Osteocyte (in vitro differentiated cells): ENCODE results near the gene FOXN1. TPM values are rescaled to one million over a fixed set of nuclear protein-coding genes. Genes with fewer than 3 reads are reported as not detected.

Experiments
- DNase-seq: peaks from one replicate; pipeline ENCODE4 v3.0.0; 2021; ENCODE audit warnings: mixed read lengths; ENCODE audit not compliant: unreplicated experiment; ENCODE audit errors: extremely low spot score
- H3K27ac Mint-ChIP-seq: one replicate; pipeline ENCODE4 v1.8.0; 2021; ENCODE audit warnings: mild to moderate bottlenecking, mixed read lengths; ENCODE audit not compliant: unreplicated experiment
- H3K27me3 Mint-ChIP-seq: one replicate; pipeline ENCODE4 v1.8.0; 2021; ENCODE audit warnings: mixed read lengths; ENCODE audit not compliant: unreplicated experiment
- H3K36me3 Mint-ChIP-seq: one replicate; pipeline ENCODE4 v1.8.0; 2021; ENCODE audit warnings: mixed read lengths; ENCODE audit not compliant: unreplicated experiment
- H3K4me1 Mint-ChIP-seq: one replicate; pipeline ENCODE4 v1.8.0; 2021; ENCODE audit warnings: mixed read lengths; ENCODE audit not compliant: unreplicated experiment
- H3K4me3 Mint-ChIP-seq: one replicate; pipeline ENCODE4 v1.8.0; 2021; ENCODE audit warnings: mild to moderate bottlenecking, moderate library complexity, mixed read lengths; ENCODE audit not compliant: unreplicated experiment
- H3K9me3 Mint-ChIP-seq: one replicate; pipeline ENCODE4 v1.8.0; 2021; ENCODE audit warnings: mixed read lengths; ENCODE audit not compliant: unreplicated experiment
- CTCF ChIP-seq: fragments of 200-600 bp; sonication (generic); IDR thresholded peaks from 2 replicates; pipeline ENCODE4 v1.5.0; 2021; ENCODE audit warnings: antibody characterized with exemption, mild to moderate bottlenecking, moderate library complexity
- total RNA-seq: library from RNA; stranded (reverse); gene quantifications from 2 replicates; pipeline ENCODE4 v1.2.1, GENCODE V29; 2021

The FOXN1 gene
- total RNA-seq, 1 donor from 2014 or later: not detected

GRCh38 chr17:28585851-28586250, 79.7 kb downstream of the FOXN1 start:
- no peak for TF ChIP-seq CTCF
- H3K36me3 Mint-ChIP-seq: peaks cover 3% of the 10 kb centered on the region
- no peaks in the 10 kb centered on the region for H3K27me3 Mint-ChIP-seq
- no peaks in the 10 kb centered on the region for H3K9me3 Mint-ChIP-seq
- DNase-seq: no peak
- no peak overlapping the region for H3K4me3 Mint-ChIP-seq
- no peak overlapping the region for H3K27ac Mint-ChIP-seq
- H3K4me1 Mint-ChIP-seq: no peaks in the 10 kb centered on the region

Other genes starting within 250 kb of the FOXN1 start
- 58.5 and 60.5 TPM in 2 replicates for gene TMEM97, start 187.1 kb upstream of the FOXN1 start, total RNA-seq
- 55.3 and 61.9 TPM in 2 replicates for gene IFT20, start 170.9 kb upstream of the FOXN1 start, total RNA-seq
- gene TNFAIP1, start 170.6 kb upstream of the FOXN1 start, total RNA-seq: 57.0 and 59.2 TPM in 2 replicates
- 79.8 and 80.2 TPM in 2 replicates for gene POLDIP2, start 148.8 kb upstream of the FOXN1 start, total RNA-seq
- gene SEBOX, start 141.1 kb upstream of the FOXN1 start, total RNA-seq: not detected in 2 replicates
- 0.70 and 0.97 TPM in 2 replicates for gene VTN, start 136.0 kb upstream of the FOXN1 start, total RNA-seq
- gene SARM1, start 134.7 kb upstream of the FOXN1 start, total RNA-seq: 27.8 and 31.7 TPM in 2 replicates
- gene SLC46A1, start 100.1 kb upstream of the FOXN1 start, total RNA-seq: 5.5 and 5.9 TPM in 2 replicates
- gene SLC13A2, start 32.7 kb upstream of the FOXN1 start, total RNA-seq: not detected in 2 replicates
- gene UNC119, start 46.3 kb downstream of the FOXN1 start, total RNA-seq: 26.0 and 34.9 TPM in 2 replicates
- 80.0 and 84.3 TPM in 2 replicates for gene PIGS, start 65.2 kb downstream of the FOXN1 start, total RNA-seq
- gene ALDOC, start 70.5 kb downstream of the FOXN1 start, total RNA-seq: 2.7 and 3.2 TPM in 2 replicates
- 15.2 and 15.6 TPM in 2 replicates for gene SPAG5, start 92.7 kb downstream of the FOXN1 start, total RNA-seq
- gene RSKR, start 107.8 kb downstream of the FOXN1 start, total RNA-seq: 7.9 and 10.3 TPM in 2 replicates
- gene BLTP2, start 138.8 kb downstream of the FOXN1 start, total RNA-seq: 159 and 173 TPM in 2 replicates
- 71.0 and 73.0 TPM in 2 replicates for gene SDF2, start 155.6 kb downstream of the FOXN1 start, total RNA-seq
- 91.2 and 92.0 TPM in 2 replicates for gene SUPT6H, start 155.9 kb downstream of the FOXN1 start, total RNA-seq
- gene PROCA1, start 205.5 kb downstream of the FOXN1 start, total RNA-seq: 2.1 and 3.0 TPM in 2 replicates
- gene RAB34, start 211.5 kb downstream of the FOXN1 start, total RNA-seq: 153 TPM in 2 replicates
- 1,390 and 1,395 TPM in 2 replicates for gene RPL23A, start 213.6 kb downstream of the FOXN1 start, total RNA-seq
- gene TLCD1, start 219.9 kb downstream of the FOXN1 start, total RNA-seq: 3.8 and 5.8 TPM in 2 replicates
- 8.5 and 9.9 TPM in 2 replicates for gene NEK8, start 222.4 kb downstream of the FOXN1 start, total RNA-seq
- 76.1 and 95.5 TPM in 2 replicates for gene TRAF4, start 237.7 kb downstream of the FOXN1 start, total RNA-seq